ENCODE data around the gene LILRA6. TPM values are rescaled to one million over a fixed set of nuclear protein-coding genes. Genes with fewer than 3 reads are reported as not detected.

Gene LILRA6
- total and polyA plus RNA-seq, 2 of the 13 experiments (the other 11 are each of a cell fraction or from before 2014, with no cell fraction given) = not detected

- TF ChIP-seq ZNF629 (CRISPR knock-in tag; conservative IDR thresholded peaks at IDR 0.05) (no peak), ZNF260 (CRISPR knock-in tag; IDR thresholded peaks at IDR 0.05; ENCODE audit: borderline replicate concordance, low read depth) (no peak), MAZ (IDR thresholded peaks at IDR 0.05; ENCODE audit: borderline replicate concordance, low read depth, low read length) (peak; percentile 13; the same call in 1 of the 2 replicates), MAZ (CRISPR knock-in tag; IDR thresholded peaks at IDR 0.05; ENCODE audit: low read depth) (no peak; the same call in 1 of the 2 replicates), ZNF556 (CRISPR knock-in tag; IDR thresholded peaks at IDR 0.05; ENCODE audit: borderline replicate concordance) (no peak), TBL1XR1 (IDR thresholded peaks at IDR 0.05; ENCODE audit: borderline replicate concordance, low read length, partially characterized antibody) (no peak), PRPF4 (IDR thresholded peaks at IDR 0.05; ENCODE audit: low read depth, low read length, poor library complexity, severe bottlenecking) (no peak), CTCF (CRISPR knock-in tag; IDR thresholded peaks at IDR 0.05) (no peak), ZNF564 (CRISPR knock-in tag; IDR thresholded peaks at IDR 0.05) (no peak), ZNF567 (CRISPR knock-in tag; IDR thresholded peaks at IDR 0.05; ENCODE audit: borderline replicate concordance) (no peak), GATAD1 (CRISPR knock-in tag; IDR thresholded peaks at IDR 0.05) (no peak; the same call in 1 of the 2 replicates), PHF21A (CRISPR knock-in tag; IDR thresholded peaks at IDR 0.05) (no peak), ZNF33B (CRISPR knock-in tag; IDR thresholded peaks at IDR 0.05) (0 out of 2 replicates have a peak, but pooled peaks have one; percentile 78), ZBTB1 (CRISPR knock-in tag; IDR thresholded peaks at IDR 0.05; ENCODE audit: borderline replicate concordance) (no peak), MIXL1 (CRISPR knock-in tag; IDR thresholded peaks at IDR 0.05) (no peak), TMF1 (CRISPR knock-in tag; IDR thresholded peaks at IDR 0.05; ENCODE audit: low read depth) (no peak), ZBTB3 (CRISPR knock-in tag; IDR thresholded peaks at IDR 0.05; ENCODE audit: borderline replicate concordance, low read depth) (no peak), ZNF674 (CRISPR knock-in tag; IDR thresholded peaks at IDR 0.05; ENCODE audit: low read depth) (no peak), ZMYM3 (CRISPR knock-in tag; IDR thresholded peaks at IDR 0.05) (no peak; the same call in 1 of the 2 replicates), CEBPZ (IDR thresholded peaks at IDR 0.05; ENCODE audit: low read length) (no peak), ZNF562 (CRISPR knock-in tag; IDR thresholded peaks at IDR 0.05; ENCODE audit: borderline replicate concordance) (no peak), HNF4G (IDR thresholded peaks at IDR 0.05; ENCODE audit: borderline replicate concordance, low read depth, low read length) (no peak), HNF4G (CRISPR knock-in tag; IDR thresholded peaks at IDR 0.05; ENCODE audit: borderline replicate concordance, low read depth) (no peak), CREB1 (IDR thresholded peaks at IDR 0.05) (no peak), CREB1 (CRISPR knock-in tag; IDR thresholded peaks at IDR 0.05) (no peak), SMARCC2 (IDR thresholded peaks at IDR 0.05) (no peak), TBX3 (IDR thresholded peaks at IDR 0.05; ENCODE audit: borderline replicate concordance) (peak; percentile 32; the same call in 1 of the 2 replicates)
These were observed 51.4 kb downstream of the LILRA6 start, which contains the start of gene TSEN34 (continued) for GRCh38 chr19:54191011-54191810.

Measured in HepG2 (cell line).